PC-3 (cell line): ENCODE measurements around the gene TTC39B.

Source experiments
- EZH2 ChIP-seq: fragments of 300-600 bp; sonication (generic); IDR thresholded peaks from one replicate; pipeline ENCODE4 v1.6.1; 2017; ENCODE audit warnings: antibody characterized with exemption, mild to moderate bottlenecking, low read length; ENCODE audit not compliant: unreplicated experiment
- TF ChIP-seq, protein P1 (sequence below): fragments of 300-600 bp; sonication (generic); conservative IDR thresholded peaks from 2 replicates; pipeline ENCODE4 v1.5.1; 2017; ENCODE audit warnings: antibody characterized with exemption, low read depth, mild to moderate bottlenecking, low read length

DNA sequence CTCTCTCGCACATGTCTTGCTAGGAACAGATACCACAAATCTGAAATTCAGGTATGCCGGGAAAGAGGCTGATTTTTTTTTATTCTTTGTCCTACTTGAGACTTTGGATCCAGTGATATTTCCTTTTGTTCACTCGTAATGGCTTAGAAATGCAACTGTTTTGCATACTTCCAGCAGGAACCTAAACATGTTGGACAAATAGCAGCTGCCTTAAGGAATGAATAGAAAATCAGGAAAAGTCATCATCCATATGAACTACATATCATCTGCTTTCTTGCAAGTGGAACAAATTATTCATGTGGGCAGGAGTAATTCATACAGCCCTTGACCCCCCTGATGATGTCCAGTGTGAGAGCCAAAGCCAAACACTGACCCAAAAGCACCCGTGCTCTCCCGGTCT, 17.4 kb downstream of the TTC39B start:
- TF ChIP-seq, protein P1, sequence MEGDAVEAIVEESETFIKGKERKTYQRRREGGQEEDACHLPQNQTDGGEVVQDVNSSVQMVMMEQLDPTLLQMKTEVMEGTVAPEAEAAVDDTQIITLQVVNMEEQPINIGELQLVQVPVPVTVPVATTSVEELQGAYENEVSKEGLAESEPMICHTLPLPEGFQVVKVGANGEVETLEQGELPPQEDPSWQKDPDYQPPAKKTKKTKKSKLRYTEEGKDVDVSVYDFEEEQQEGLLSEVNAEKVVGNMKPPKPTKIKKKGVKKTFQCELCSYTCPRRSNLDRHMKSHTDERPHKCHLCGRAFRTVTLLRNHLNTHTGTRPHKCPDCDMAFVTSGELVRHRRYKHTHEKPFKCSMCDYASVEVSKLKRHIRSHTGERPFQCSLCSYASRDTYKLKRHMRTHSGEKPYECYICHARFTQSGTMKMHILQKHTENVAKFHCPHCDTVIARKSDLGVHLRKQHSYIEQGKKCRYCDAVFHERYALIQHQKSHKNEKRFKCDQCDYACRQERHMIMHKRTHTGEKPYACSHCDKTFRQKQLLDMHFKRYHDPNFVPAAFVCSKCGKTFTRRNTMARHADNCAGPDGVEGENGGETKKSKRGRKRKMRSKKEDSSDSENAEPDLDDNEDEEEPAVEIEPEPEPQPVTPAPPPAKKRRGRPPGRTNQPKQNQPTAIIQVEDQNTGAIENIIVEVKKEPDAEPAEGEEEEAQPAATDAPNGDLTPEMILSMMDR: no peak
- no peak for TF ChIP-seq EZH2
